HPDE6-E6E7 (cell line): ENCODE results near the gene MT1M.
"Not testable (repeated sequence)": the region's sequence is repeated elsewhere in the genome, so short reads cannot be mapped to it uniquely, and the experiment has no call there.

Experiments
- DNase-seq: peaks from one replicate; pipeline ENCODE4 v3.0.0; 2011; ENCODE audit warnings: missing footprints; ENCODE audit errors: extremely low spot score

MT1M gene

DNA sequence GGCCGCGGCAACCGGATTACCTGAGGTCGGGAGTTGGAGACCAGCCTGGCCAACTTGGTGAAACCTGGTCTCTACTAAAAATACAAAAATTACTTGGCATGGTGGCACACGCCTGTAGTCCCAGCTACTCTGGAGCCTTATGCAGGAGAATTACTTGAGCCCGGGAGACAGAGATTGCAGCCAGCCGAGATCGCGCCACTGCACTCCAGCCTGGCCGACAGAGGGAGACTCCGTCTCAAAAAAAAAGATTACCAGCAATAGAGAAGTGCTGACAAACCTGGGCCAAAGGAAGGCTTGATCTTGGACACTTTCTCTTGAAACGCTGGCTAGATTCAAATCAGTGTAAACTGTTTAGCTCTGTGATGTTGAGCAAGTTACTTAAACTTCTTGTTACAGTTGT is 41.5 kb downstream of the MT1M start:
- no peak for DNase-seq

DNA sequence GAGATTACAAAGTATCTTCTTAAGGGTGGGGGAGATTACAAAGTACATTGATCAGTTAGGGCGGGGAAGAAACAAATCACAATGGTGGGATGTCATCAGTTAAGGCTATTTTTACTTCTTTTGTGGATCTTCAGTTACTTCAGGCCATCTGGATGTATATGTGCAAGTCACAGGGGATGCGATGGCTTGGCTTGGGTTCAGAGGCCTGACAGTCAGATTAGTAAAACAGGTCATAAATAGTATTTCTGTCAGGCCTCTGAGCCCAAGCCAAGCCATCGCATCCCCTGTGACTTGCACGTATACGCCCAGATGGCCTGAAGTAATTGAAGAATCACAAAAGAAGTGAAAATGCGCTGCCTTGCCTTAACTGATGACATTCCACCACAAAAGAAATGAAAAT is 42.1 kb downstream of the MT1M start:
- not testable (repeated sequence) for DNase-seq

- DNase-seq = no peak
Measured at GRCh38 chr16:56675685-56676210, 43.3 kb downstream of the MT1M start.

- no peak for DNase-seq
Measured at GRCh38 chr16:56677474-56677873, 45.0 kb downstream of the MT1M start.

GRCh38 chr16:56679078-56679730 is 46.7 kb downstream of the MT1M start:
- DNase-seq = no peak

GRCh38 chr16:56679818-56680217 is 47.4 kb downstream of the MT1M start:
- DNase-seq = no peak

GRCh38 chr16:56681939-56682702 is 49.7 kb downstream of the MT1M start, which contains the start of gene MT1X:
MT1X (plus strand) TSS chr16:56682470; CDS start chr16:56682541, 71 bp downstream.
- DNase-seq = peak; percentile 93

DNA sequence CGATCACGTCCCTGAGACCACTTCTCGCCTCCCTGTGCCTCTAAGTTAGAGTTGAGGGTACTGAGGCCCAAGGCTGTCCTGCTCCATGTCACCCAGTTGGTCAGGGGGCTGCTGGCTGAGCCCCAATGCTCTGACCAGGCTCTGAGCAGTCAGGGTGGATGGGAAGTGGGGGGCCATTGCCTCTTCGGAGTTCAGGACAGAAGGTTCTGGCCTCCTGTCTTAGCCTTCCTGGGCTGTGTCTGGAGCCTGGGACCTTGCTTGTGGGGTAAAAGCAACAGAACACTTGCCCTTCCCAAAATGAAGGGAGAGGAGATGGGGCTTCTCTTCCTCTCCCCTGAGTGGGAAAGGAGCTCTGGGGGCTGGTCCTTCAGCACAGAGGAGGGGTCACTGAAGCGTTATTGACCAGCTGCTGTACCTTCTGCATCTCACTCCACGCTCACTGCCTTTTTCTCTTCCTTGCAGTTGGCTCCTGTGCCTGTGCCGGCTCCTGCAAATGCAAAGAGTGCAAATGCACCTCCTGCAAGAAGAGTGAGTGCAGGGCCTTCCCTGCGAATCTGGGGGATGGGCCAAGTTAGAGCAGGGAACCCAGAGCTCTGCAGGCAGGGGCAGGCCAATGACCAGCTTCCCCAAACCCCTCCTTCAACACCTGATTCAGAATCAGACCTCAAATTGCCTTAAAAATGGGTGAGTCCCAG is 50.4 kb downstream of the MT1M start:
- DNase-seq = no peak
